Measurements from ENCODE around the gene ZNF8.
"Not testable (repeated sequence)": the region's sequence is repeated elsewhere in the genome, so short reads cannot be mapped to it uniquely, and the experiment has no call there.

Gene ZNF8

GRCh38 chr19:58305932-58306323 is 27.2 kb downstream of the ZNF8 start:
- no peak for TF ChIP-seq EZH2 (IDR thresholded peaks at IDR 0.05; ENCODE audit: borderline replicate concordance, low read length)
- TF ChIP-seq, protein P1, sequence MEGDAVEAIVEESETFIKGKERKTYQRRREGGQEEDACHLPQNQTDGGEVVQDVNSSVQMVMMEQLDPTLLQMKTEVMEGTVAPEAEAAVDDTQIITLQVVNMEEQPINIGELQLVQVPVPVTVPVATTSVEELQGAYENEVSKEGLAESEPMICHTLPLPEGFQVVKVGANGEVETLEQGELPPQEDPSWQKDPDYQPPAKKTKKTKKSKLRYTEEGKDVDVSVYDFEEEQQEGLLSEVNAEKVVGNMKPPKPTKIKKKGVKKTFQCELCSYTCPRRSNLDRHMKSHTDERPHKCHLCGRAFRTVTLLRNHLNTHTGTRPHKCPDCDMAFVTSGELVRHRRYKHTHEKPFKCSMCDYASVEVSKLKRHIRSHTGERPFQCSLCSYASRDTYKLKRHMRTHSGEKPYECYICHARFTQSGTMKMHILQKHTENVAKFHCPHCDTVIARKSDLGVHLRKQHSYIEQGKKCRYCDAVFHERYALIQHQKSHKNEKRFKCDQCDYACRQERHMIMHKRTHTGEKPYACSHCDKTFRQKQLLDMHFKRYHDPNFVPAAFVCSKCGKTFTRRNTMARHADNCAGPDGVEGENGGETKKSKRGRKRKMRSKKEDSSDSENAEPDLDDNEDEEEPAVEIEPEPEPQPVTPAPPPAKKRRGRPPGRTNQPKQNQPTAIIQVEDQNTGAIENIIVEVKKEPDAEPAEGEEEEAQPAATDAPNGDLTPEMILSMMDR (IDR thresholded peaks at IDR 0.05; ENCODE audit: low read length) = no peak
- Histone ChIP-seq H3K79me2 (ENCODE audit: insufficient read depth, low read length) (peaks cover 10% of the 10 kb centered on the region; the same call in 1 of the 2 replicates), H3K27me3 (ENCODE audit: insufficient read depth, low read length) (no peaks in the 10 kb centered on the region), H3F3A (ENCODE audit: insufficient read depth, low read length) (no peaks in the 10 kb centered on the region), H3K4me2 (ENCODE audit: low read length) (peak overlapping the region; percentile 88), H3K36me3 (ENCODE audit: insufficient read depth, low read length) (peaks cover 66% of the 10 kb centered on the region), H3K4me3 (ENCODE audit: low read depth, low read length, poor library complexity, severe bottlenecking) (peak overlapping the region; percentile 78), H3K9me3 (ENCODE audit: low read length) (no peaks in the 10 kb centered on the region; the same call in 1 of the 2 replicates), H3K27ac (ENCODE audit: low read depth, low read length, poor library complexity, severe bottlenecking) (no peak overlapping the region), H2AFZ (ENCODE audit: low read length) (no peak overlapping the region), H3K4me1 (ENCODE audit: insufficient read depth, low read length, severe bottlenecking) (peaks cover 18% of the 10 kb centered on the region), H3K9me2 (ENCODE audit: low read depth, low read length) (no peaks in the 10 kb centered on the region), H3K9ac (ENCODE audit: low read length) (peak overlapping the region; percentile 74), H4K20me1 (ENCODE audit: insufficient read depth, low read length) (no peaks in the 10 kb centered on the region)

DNA sequence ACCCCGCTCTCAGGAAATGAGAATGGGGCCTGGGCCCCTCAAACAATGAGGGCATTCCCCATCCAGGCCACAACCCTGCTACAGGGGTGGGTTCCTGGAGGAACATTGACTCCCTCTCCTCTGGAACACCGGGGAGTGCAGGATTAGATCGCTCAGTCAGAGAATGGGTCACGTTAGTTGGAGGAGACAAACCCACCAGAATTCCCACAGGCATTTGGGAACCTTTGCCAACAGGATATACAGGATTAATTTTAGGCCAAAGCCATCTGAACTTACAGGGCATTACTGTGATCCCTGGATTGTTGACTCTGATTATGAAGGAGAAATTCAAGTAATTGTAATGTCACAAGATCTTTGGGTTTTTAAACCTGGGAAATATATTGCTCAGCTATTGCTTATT is 29.0 kb downstream of the ZNF8 start:
- no peak overlapping the region for H3K4me3 ChIP-seq (ENCODE audit: low read depth, low read length, poor library complexity, severe bottlenecking)
- no peak overlapping the region for H3K4me2 ChIP-seq (ENCODE audit: low read length)
- peaks cover 65% of the 10 kb centered on the region for H3K36me3 ChIP-seq (ENCODE audit: insufficient read depth, low read length)
- H3K79me2 ChIP-seq (ENCODE audit: insufficient read depth, low read length) = peaks cover 10% of the 10 kb centered on the region; the same call in 1 of the 2 replicates
- H4K20me1 ChIP-seq (ENCODE audit: insufficient read depth, low read length) = no peaks in the 10 kb centered on the region
- no peak overlapping the region for H3K9ac ChIP-seq (ENCODE audit: low read length)
- H3K4me1 ChIP-seq (ENCODE audit: insufficient read depth, low read length, severe bottlenecking) = peaks cover 18% of the 10 kb centered on the region
- no peaks in the 10 kb centered on the region for H3K27me3 ChIP-seq (ENCODE audit: insufficient read depth, low read length)
- peaks cover 4% of the 10 kb centered on the region; the same call in 1 of the 2 replicates for H3K9me3 ChIP-seq (ENCODE audit: low read length)
- H3K9me2 ChIP-seq (ENCODE audit: low read depth, low read length) = no peaks in the 10 kb centered on the region
- H3F3A ChIP-seq (ENCODE audit: insufficient read depth, low read length) = no peaks in the 10 kb centered on the region
- H2AFZ ChIP-seq (ENCODE audit: low read length) = no peak overlapping the region
- H3K27ac ChIP-seq (ENCODE audit: low read depth, low read length, poor library complexity, severe bottlenecking) = no peak overlapping the region
- TF ChIP-seq, protein P1 (IDR thresholded peaks at IDR 0.05; ENCODE audit: low read length) = no peak
- TF ChIP-seq EZH2 (IDR thresholded peaks at IDR 0.05; ENCODE audit: borderline replicate concordance, low read length) = no peak

DNA sequence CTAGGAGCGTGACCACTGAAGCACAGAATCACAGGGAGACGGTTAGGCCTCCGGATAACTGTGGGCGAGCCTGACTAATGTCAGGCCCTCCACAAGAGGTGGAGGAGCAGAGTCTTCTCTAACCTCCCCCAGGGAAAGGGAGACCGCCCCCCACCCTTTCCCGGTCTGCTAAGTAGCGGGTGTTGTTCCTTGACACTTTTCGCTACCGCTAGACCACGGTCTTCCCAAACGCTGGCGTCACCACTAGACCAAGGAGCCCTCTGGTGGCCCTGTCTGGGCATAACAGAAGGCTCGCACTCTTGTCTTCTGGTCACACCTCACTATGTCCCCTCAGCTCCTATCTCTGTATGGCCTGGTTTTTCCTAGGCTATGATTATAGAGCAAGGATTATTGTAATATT is 31.9 kb downstream of the ZNF8 start:
- not testable (repeated sequence) for H3K9ac ChIP-seq (ENCODE audit: low read length); H3K9me3 ChIP-seq (ENCODE audit: low read length); H3K9me2 ChIP-seq (ENCODE audit: low read depth, low read length); H3K27ac ChIP-seq (ENCODE audit: low read depth, low read length, poor library complexity, severe bottlenecking); H3K4me2 ChIP-seq (ENCODE audit: low read length); H3F3A ChIP-seq (ENCODE audit: insufficient read depth, low read length); H3K4me3 ChIP-seq (ENCODE audit: low read depth, low read length, poor library complexity, severe bottlenecking); H4K20me1 ChIP-seq (ENCODE audit: insufficient read depth, low read length); H2AFZ ChIP-seq (ENCODE audit: low read length); H3K27me3 ChIP-seq (ENCODE audit: insufficient read depth, low read length); H3K79me2 ChIP-seq (ENCODE audit: insufficient read depth, low read length)
- Histone ChIP-seq H3K36me3 (ENCODE audit: insufficient read depth, low read length) (peaks cover 88% of the 10 kb centered on the region), H3K4me1 (ENCODE audit: insufficient read depth, low read length, severe bottlenecking) (peaks cover 11% of the 10 kb centered on the region)
- TF ChIP-seq, protein P1 (IDR thresholded peaks at IDR 0.05; ENCODE audit: low read length) = peak; percentile 7; the same call in 1 of the 2 replicates

Measured in OCI-LY1 (cell line).